Stimulated activated CD4-positive, alpha-beta T cell treated with anti-CD3 and anti-CD28 coated beads, Interleukin-2, amount 100 ng/mL, for 4 hours (primary cell): ENCODE results near the gene CPPED1.
"Not testable (repeated sequence)": the region's sequence is repeated elsewhere in the genome, so short reads cannot be mapped to it uniquely, and the experiment has no call there.

Experiments used
- DNase-seq: peaks from one replicate; pipeline ENCODE4 v3.0.0-alpha.2; 2020; ENCODE audit warnings: low read depth

CPPED1 gene

GRCh38 chr16:12802048-12802447 is 1.6 kb downstream of the CPPED1 start:
- no peak for DNase-seq

GRCh38 chr16:12801511-12802042 is 2.1 kb downstream of the CPPED1 start:
- DNase-seq: no peak

- DNase-seq: no peak
Measured at GRCh38 chr16:12800817-12801216, 2.9 kb downstream of the CPPED1 start.

- DNase-seq: not testable (repeated sequence)
Measured at GRCh38 chr16:12799996-12800395, 3.7 kb downstream of the CPPED1 start.

DNA sequence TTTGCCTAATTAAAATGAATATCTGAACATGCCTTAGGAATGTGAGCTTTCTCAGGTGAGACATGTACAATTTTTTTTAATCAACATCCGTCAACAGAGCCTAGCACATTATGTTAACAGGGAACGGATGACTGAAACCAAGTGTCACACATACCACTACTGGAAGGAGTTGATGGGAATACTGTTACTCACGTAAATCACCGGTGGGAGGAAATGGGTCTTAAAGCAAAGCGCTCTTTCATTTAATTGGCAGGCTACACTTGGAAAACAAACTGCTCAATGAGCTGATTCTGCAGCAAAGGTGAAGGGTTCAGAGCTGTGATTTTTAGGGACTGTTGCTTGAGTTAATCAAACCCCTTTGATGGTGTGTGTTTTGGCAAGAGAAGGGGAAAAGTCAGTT is 4.8 kb downstream of the CPPED1 start:
- DNase-seq: no peak

- no peak for DNase-seq
Measured at GRCh38 chr16:12798171-12798570, 5.5 kb downstream of the CPPED1 start.

DNA sequence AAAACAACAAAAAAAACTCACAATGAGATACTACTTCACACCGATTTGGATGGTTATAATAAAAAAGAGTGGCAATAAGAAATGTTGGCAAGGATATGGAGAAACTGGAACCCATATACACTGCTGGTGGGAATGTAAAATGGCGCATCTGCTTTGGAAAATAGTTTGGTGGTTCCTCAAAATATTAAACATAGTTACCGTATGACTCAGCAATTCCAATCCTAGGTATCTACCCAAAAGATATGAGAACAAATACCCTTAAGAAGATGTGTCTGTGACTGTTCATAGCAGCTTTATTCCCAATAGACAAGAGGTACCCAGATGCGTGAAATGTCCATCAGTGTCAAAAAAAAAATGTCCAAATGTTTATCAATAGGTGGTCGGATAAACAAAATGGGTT is 7.2 kb downstream of the CPPED1 start:
- no peak for DNase-seq

GRCh38 chr16:12794486-12795387 is 8.9 kb downstream of the CPPED1 start:
- no peak for DNase-seq

GRCh38 chr16:12793865-12794240 is 9.8 kb downstream of the CPPED1 start:
- DNase-seq: no peak

GRCh38 chr16:12793120-12793864 is 10.4 kb downstream of the CPPED1 start:
- no peak for DNase-seq

DNA sequence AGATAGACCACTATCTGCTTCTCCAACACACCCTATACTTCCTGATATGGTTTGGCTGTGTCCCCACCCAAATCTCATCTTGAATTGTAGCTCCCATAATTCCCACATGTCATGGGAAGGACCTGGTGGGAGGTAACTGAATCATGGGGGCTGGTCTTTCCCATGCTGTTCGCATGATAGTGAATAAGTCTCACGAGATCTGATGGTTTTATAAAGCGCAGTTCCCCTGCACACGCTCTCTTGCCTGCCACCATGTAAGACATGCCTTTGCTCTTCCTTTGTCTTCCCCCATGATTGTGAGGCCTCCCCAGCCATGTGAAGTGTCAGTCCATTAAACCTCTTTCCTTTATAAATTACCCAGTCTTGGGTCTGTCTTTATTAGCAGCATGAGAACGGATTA is 11.2 kb downstream of the CPPED1 start:
- DNase-seq: not testable (repeated sequence)

DNA sequence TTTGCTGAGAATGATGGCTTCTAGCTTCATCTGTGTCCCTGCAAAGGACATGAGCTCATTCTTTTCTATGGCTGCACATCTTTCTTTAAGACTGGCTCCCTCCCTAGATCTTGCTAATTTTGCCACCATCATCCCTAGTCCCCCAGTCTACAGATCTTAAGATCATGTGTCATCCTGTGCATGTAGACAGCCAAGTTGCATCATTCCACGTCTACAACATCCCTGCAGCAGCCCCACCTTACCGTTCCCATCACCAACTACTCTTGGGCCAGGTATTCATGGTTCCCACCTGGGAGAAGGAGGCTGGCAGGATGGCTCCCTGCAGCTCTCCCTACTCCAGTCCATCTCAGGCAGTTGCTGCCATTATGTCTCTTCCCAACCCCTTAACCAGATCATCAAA is 12.3 kb downstream of the CPPED1 start:
- no peak for DNase-seq

GRCh38 chr16:12788758-12789157 is 14.9 kb downstream of the CPPED1 start:
- DNase-seq: no peak

DNA sequence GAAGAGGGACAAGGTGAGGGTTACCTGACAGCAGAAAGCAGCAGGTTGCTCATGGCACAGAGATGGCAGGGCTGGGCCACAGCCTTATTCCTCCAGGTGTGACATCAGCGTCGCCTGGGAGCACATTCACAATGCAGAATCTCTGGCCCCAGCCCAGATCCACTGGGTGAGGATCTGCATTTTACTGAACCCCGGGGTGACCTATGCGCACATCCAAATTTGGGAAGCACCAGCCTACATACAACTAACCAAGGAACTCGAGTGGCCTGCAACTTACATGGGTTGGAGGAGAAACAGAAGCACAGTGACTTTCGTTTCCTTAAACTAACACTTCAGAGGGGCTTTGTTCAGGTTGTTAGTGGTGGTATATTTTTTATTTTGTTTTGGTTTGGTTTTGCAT is 17.6 kb downstream of the CPPED1 start:
- DNase-seq: no peak

DNA sequence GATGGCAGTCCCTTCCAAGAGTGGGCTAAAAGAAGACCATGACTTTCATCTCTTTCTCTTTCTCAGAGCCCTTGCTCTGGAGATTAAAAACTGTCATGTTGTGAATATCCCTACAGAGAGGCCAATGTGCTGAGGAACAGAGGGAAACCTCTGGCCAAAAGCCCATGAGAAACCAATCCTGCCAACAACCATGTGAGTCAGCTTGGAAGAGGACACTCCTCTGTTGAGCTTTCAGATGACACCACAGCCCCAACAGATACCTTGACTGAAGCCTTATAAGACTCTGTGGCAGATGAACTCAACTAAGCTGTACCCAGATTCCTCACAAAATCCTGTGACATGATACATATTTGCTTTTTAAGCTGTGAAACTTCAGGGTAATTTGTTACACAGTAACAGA is 19.6 kb downstream of the CPPED1 start:
- DNase-seq: no peak

DNA sequence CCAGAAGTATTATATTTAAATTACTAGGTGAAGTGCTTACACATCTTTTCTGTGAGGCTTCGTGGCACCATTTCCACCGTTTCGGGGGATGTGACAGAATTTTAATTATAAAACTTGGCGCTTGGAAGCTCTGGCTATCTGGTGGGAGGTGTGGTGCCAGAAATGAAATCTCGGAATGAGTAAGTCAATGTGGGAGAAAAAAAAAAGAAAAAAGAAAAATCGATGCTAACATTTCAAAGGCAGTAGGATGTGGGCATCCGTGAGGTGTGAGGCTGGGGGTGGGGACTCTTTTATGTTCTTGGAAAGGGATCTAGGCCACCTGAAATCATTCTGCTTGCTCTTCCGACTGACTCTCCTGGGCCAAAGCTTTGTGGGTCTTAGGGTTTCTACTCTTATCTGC is 21.9 kb downstream of the CPPED1 start:
- no peak for DNase-seq

GRCh38 chr16:12780467-12780866 is 23.2 kb downstream of the CPPED1 start:
- DNase-seq: no peak

DNA sequence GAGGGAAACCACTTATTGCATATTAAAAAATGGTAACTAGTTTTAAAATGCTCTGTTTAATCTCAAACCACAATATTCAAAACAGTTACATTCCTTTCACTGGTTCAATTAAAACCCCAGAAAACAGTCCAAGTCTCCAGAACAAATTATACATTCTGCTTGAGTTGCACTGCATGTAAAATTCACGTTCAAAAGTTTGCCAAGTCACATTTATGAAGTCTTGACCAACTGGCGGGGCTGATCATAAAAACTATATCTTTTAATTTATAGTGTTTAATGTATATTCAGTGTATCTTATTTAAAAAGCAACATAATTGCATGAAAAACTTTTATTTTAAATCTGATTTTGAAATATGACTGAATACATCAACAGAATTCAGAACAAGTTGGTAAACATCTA is 25.0 kb downstream of the CPPED1 start:
- no peak for DNase-seq

DNA sequence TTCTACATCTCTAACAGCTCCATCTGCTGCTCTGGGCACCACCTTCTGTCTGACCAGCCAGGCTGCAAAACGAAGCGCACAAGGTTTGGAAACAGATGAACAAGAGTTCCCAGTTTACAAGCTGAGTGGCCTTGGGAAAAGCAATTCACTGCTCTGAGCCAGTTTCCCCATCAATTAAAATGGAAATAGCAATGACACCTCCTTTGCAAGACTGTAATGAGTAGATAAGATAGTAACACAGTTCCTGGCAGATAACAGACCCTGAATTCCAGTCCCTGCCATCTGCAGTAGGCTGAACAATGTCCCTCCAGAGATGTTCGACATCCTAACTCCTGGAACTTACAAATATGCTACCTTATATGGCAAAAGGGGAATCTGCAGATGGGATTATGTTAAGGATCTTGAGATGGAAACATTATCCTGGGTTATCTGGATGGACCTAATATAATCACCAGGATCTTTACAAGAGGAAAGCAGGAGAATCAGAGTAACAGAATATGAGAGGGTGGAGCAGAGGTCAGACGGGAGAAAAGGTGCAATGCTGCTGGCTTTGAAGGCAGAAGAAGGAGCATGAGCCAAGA is 27.9 kb downstream of the CPPED1 start:
- DNase-seq: no peak

DNA sequence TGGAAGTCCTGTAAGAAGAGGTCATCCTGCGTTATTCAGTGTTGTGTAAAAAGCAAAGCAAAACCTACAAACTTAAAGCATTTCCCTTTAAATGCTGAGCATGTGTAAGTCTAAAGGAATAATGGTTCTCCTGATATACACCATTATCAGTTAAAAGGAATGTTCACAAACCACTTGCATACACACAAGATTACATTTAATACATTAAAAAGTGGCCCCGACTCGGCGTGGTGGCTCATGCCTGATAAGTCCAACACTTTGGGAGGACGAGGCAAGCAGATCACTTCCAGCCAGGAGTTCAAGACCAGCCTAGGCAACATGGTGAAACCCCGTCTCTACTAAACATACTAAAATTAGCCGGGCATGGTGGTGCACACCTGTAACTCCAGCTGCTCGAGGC is 30.5 kb downstream of the CPPED1 start:
- DNase-seq: no peak

GRCh38 chr16:12771341-12771798 is 32.3 kb downstream of the CPPED1 start:
- no peak for DNase-seq

DNA sequence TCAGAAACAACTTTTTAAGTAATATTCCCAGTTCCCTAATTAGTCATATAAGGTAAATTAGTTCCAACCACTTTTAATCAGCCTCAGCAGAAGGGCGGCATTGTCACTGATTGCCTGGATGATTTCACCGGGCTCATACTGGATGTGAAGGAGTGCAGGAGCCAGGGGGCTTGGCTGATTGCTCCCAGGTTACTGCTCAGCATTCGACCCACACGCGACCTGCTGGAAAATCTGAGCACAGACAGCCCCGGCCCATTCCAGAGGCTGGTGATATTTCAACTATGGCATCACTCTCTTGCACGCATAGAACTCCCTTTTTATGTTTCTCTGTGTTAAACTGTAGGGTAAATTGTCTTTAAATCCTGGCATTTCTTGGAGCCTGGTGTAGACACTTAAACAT is 34.2 kb downstream of the CPPED1 start:
- DNase-seq: no peak

- DNase-seq: no peak
Measured at GRCh38 chr16:12767897-12768296, 35.8 kb downstream of the CPPED1 start.
